IMR-90 (cell line): ENCODE results near the gene TFAP2A. TPM values are rescaled to one million over a fixed set of nuclear protein-coding genes. Genes with fewer than 3 reads are reported as not detected.

Experiments used
- ATAC-seq: fragments of 200-7000 bp; cut with Tn5 transposase; 2 replicates; pipeline ENCODE4 v1.9.1; 2020; ENCODE audit warnings: low read depth, mild to moderate bottlenecking, moderate library complexity
- BruUV-seq: library from RNA; stranded (reverse); fragments of 400-500 nt; replicated peaks from 2 replicates; lab custom pipeline; 2021; lab: Mats Ljungman, UMichigan
- CTCF ChIA-PET: fragments of 300-600 bp; formaldehyde crosslinking; extraction: SDS; loops from one replicate; lab custom pipeline; 2021; ENCODE audit warnings: antibody characterized with exemption; lab: Yijun Ruan, JAX
- POLR2A ChIA-PET: fragments of 300-600 bp; sonication (Branson Sonifier 250); formaldehyde crosslinking; loops from one replicate; lab custom pipeline; 2022; ENCODE audit warnings: antibody characterized with exemption; ENCODE audit not compliant: unreplicated experiment; lab: Charles Lee
- DNase-seq: peaks from one replicate; pipeline ENCODE4 v3.0.0; 2013
- H2AFZ ChIP-seq: replicated peaks from 2 replicates; pipeline ENCODE3; 2013; ENCODE audit warnings: low read length, mild to moderate bottlenecking; ENCODE audit not compliant: poor library complexity
- H2AK5ac ChIP-seq: 2 replicates; pipeline ENCODE4 v1.6.1; 2013; ENCODE audit warnings: low read depth, low read length, inconsistent platforms
- H2AK9ac ChIP-seq: replicated peaks from 2 replicates; pipeline ENCODE3; 2013; ENCODE audit warnings: mild to moderate bottlenecking, low read depth, low read length, moderate library complexity; ENCODE audit not compliant: poor library complexity
- H2BK120ac ChIP-seq: 2 replicates; pipeline ENCODE4 v1.6.1; 2013; ENCODE audit warnings: low read depth, low read length, inconsistent platforms
- H2BK15ac ChIP-seq: 3 replicates; pipeline ENCODE4 v1.6.1; 2013; ENCODE audit warnings: low read depth, low read length, inconsistent platforms
- H2BK20ac ChIP-seq: 2 replicates; pipeline ENCODE4 v1.6.1; 2013; ENCODE audit warnings: low read depth, mild to moderate bottlenecking, inconsistent platforms, low read length, moderate library complexity
- H2BK5ac ChIP-seq: 2 replicates; pipeline ENCODE4 v1.6.1; 2013; ENCODE audit warnings: mild to moderate bottlenecking, low read depth, low read length, inconsistent platforms; ENCODE audit not compliant: poor library complexity, severe bottlenecking
- H3K14ac ChIP-seq: replicated peaks from 2 replicates; pipeline ENCODE4 v1.6.1; 2013; ENCODE audit warnings: low read depth, low read length, inconsistent platforms
- H3K18ac ChIP-seq: 2 replicates; pipeline ENCODE4 v1.6.1; 2013; ENCODE audit warnings: low read depth, low read length, control low read depth
- H3K23ac ChIP-seq: 2 replicates; pipeline ENCODE4 v1.6.1; 2013; ENCODE audit warnings: low read depth, low read length, inconsistent platforms
- H3K27ac ChIP-seq: 2 replicates; pipeline ENCODE4 v1.5.1; 2013; ENCODE audit warnings: mild to moderate bottlenecking, control low read depth, low read length; ENCODE audit not compliant: insufficient read depth
- H3K27me3 ChIP-seq: 2 replicates; pipeline ENCODE4 v1.6.1; 2013; ENCODE audit warnings: low read length; ENCODE audit not compliant: control insufficient read depth, insufficient read depth
- H3K36me3 ChIP-seq: 2 replicates; pipeline ENCODE4 v1.6.1; 2013; ENCODE audit warnings: low read length, mixed read lengths; ENCODE audit not compliant: control insufficient read depth, insufficient read depth
- H3K4ac ChIP-seq: 2 replicates; pipeline ENCODE4 v1.6.1; 2013; ENCODE audit warnings: low read depth, low read length, inconsistent platforms
- H3K4me1 ChIP-seq: 2 replicates; pipeline ENCODE4 v1.6.1; 2013; ENCODE audit warnings: low read length, mixed read lengths; ENCODE audit not compliant: control insufficient read depth, insufficient read depth
- H3K4me2 ChIP-seq: 2 replicates; pipeline ENCODE4 v1.6.1; 2013; ENCODE audit warnings: low read depth, mild to moderate bottlenecking, control low read depth, low read length, moderate library complexity
- H3K4me3 ChIP-seq: 2 replicates; pipeline ENCODE4 v1.5.1; 2013; ENCODE audit warnings: low read depth, mild to moderate bottlenecking, control low read depth, low read length, moderate library complexity; ENCODE audit not compliant: insufficient read depth
- H3K56ac ChIP-seq: 2 replicates; pipeline ENCODE4 v1.6.1; 2013; ENCODE audit warnings: low read length, inconsistent platforms; ENCODE audit not compliant: insufficient read depth; ENCODE audit errors: extremely low read depth
- H3K79me1 ChIP-seq, 2 experiments: 2 replicates each; pipeline ENCODE4 v1.6.1; 2013; ENCODE audit warnings: low read length in 2 of 2, inconsistent platforms in 1 of 2, low read depth in 1 of 2
- H3K9ac ChIP-seq: 2 replicates; pipeline ENCODE4 v1.6.1; 2013; ENCODE audit warnings: low read depth, low read length, control low read depth
- H3K9me1 ChIP-seq: 2 replicates; pipeline ENCODE4 v1.6.1; 2013; ENCODE audit warnings: low read length, inconsistent platforms; ENCODE audit not compliant: insufficient read depth
- H3K9me3 ChIP-seq: 2 replicates; pipeline ENCODE4 v1.6.1; 2013; ENCODE audit warnings: low read length; ENCODE audit not compliant: control insufficient read depth, insufficient read depth
- H4K20me1 ChIP-seq: 2 replicates; pipeline ENCODE4 v1.6.1; 2013; ENCODE audit warnings: low read length, inconsistent platforms; ENCODE audit not compliant: insufficient read depth
- H4K5ac ChIP-seq: 2 replicates; pipeline ENCODE4 v1.6.1; 2013; ENCODE audit warnings: mild to moderate bottlenecking, low read depth, low read length, control low read depth
- H4K8ac ChIP-seq, 2 experiments: 2 replicates each; pipeline ENCODE4 v1.6.1; 2013; ENCODE audit warnings: low read depth in 2 of 2, low read length in 2 of 2, control low read depth in 1 of 2, inconsistent platforms in 1 of 2
- H4K91ac ChIP-seq: 2 replicates; pipeline ENCODE4 v1.6.1; 2013; ENCODE audit warnings: low read depth, low read length, inconsistent platforms; ENCODE audit not compliant: insufficient read depth
- CEBPB ChIP-seq: IDR thresholded peaks from 2 replicates; pipeline ENCODE4 v1.6.1; 2012; ENCODE audit warnings: low read depth, low read length, improper control_type of control experiment
- CHD1 ChIP-seq: IDR thresholded peaks from 2 replicates; pipeline ENCODE4 v1.6.1; 2012; ENCODE audit warnings: low read depth, low read length, improper control_type of control experiment
- FOS ChIP-seq: fragments of 150-350 bp; IDR thresholded peaks from 2 replicates; pipeline ENCODE4 v1.6.1; 2016; ENCODE audit warnings: low read depth, low read length
- MAFK ChIP-seq: IDR thresholded peaks from 2 replicates; pipeline ENCODE4 v1.6.1; 2012; ENCODE audit warnings: low read depth, low read length, improper control_type of control experiment
- MAZ ChIP-seq: IDR thresholded peaks from 2 replicates; pipeline ENCODE4 v1.6.1; 2012; ENCODE audit warnings: low read depth, mild to moderate bottlenecking, low read length, improper control_type of control experiment, moderate library complexity, borderline replicate concordance
- MXI1 ChIP-seq: IDR thresholded peaks from 2 replicates; pipeline ENCODE4 v1.6.1; 2012; ENCODE audit warnings: low read depth, mild to moderate bottlenecking, low read length, moderate library complexity, borderline replicate concordance
- POLR2A ChIP-seq: IDR thresholded peaks from 2 replicates; pipeline ENCODE4 v1.6.1; 2012; ENCODE audit warnings: mild to moderate bottlenecking, low read depth, low read length
- RAD21 ChIP-seq: IDR thresholded peaks from 2 replicates; pipeline ENCODE4 v1.6.1; 2012; ENCODE audit warnings: low read length, improper control_type of control experiment
- RCOR1 ChIP-seq: IDR thresholded peaks from 2 replicates; pipeline ENCODE4 v1.6.1; 2012; ENCODE audit warnings: mild to moderate bottlenecking, low read length, improper control_type of control experiment; ENCODE audit not compliant: insufficient replicate concordance
- RFX5 ChIP-seq: IDR thresholded peaks from 2 replicates; pipeline ENCODE4 v1.8.0; 2012; ENCODE audit warnings: low read depth, mild to moderate bottlenecking, low read length, moderate library complexity
- SMC3 ChIP-seq: fragments of 150-350 bp; IDR thresholded peaks from 2 replicates; pipeline ENCODE4 v1.6.1; 2016; ENCODE audit warnings: low read depth, mild to moderate bottlenecking, antibody characterized with exemption, low read length, moderate library complexity
- WGBS, 2 experiments: methylation state at CpG; one replicate each; pipeline versions ENCODE4 v1.1.5 to v1.1.7; 2013; ENCODE audit warnings: missing lambda C conversion rate in 2 of 2; ENCODE audit not compliant: insufficient read length in 1 of 2; ENCODE audit errors: extremely low coverage in 2 of 2; 5-methylcytosine and 5-hydroxymethylcytosine counted together
- dilution Hi-C: fragments of 300-500 bp; cut with HindIII; formaldehyde crosslinking; loops from one replicate; pipeline ENCODE4 v1.14.3; 2018; ENCODE audit warnings: low sequenced_read_pairs; ENCODE audit not compliant: unreplicated experiment
- in situ Hi-C: fragments of 300-500 bp; cut with MboI; formaldehyde crosslinking; loops from 3 replicates; pipeline ENCODE4 v1.14.3; 2019; ENCODE audit warnings: low sequenced_read_pairs, inconsistent platforms, mixed read lengths
- intact Hi-C: fragments of 100-400 bp; cut with micrococcal nuclease; formaldehyde crosslinking; loops from 2 replicates; pipeline ENCODE4 v1.10.0; 2022
- polyA plus RNA-seq, 3 experiments: library from polyadenylated mRNA; depleted of rRNA; stranded (reverse); fragments of >200 nt; gene quantifications; 2 replicates each; pipeline ENCODE4 v1.2.3, GENCODE V29; 2012; ENCODE audit warnings: low replicate concordance in 1 of 3
- total RNA-seq: library from RNA; depleted of rRNA; stranded (reverse); fragments of >200 nt; gene quantifications from 2 replicates; pipeline ENCODE4 v1.2.3, GENCODE V29; 2012
- TF ChIP-seq, protein P1 (sequence below): fragments of 150-350 bp; IDR thresholded peaks from 2 replicates; pipeline ENCODE4 v1.6.1; 2017; ENCODE audit warnings: mild to moderate bottlenecking, antibody characterized with exemption, low read length, low read depth
- TF ChIP-seq, protein P2 (sequence below): conservative IDR thresholded peaks from 2 replicates; pipeline ENCODE4 v1.5.1; 2012; ENCODE audit warnings: mild to moderate bottlenecking, low read depth, low read length, improper control_type of control experiment

TFAP2A gene
- total and polyA plus RNA-seq, 2 of the 4 experiments (the other 2 are of a cell fraction), result 0.72 to 7.1 TPM

DNA sequence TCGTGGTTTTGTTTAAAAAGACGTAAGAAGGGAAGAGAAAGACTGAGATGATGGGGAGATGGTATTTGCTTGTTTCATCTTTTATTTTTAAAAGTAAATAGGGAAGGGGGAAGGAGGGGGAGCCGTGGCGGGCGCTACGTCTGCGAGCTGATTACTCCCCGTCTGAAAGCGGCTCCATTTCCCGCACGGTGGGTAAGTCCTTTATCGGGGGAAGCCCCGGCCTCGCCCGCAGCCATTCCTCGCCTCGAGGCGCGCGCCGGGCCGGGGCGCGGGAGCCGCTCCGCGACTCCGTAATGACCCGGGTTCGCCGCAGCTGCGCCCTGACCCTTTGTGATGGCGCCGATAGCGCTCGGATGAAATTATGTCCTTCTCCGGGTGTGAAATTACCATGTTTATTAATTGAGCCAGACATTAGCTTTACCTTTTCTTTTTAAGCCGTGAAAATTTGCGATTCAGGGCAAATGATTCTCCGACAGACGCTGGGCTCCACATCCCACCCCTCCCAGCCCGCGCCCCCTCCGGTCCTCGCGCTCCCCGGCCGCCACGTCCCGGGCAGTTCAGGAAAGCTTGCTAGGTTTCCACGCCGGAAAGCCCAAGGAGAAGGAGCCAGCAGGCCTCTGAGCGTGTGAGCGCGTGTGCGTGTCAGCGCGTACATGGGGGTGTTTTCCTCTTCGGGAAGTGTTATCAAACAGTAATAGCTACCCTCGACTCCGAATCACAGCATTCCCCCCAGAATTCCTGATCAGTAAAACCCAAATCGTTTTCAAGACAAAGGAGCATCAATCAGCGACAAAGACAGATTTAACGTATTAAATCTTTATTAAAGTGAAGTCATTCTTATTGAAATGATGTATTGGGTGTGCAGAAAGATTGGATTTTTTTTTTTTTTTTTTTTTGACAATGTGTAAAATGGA is 30.0 kb downstream of the TFAP2A start:
- Histone ChIP-seq H3K9me3 (peaks cover 1% of the 10 kb centered on the region), H2BK5ac (no peak overlapping the region), H3K14ac (no peak overlapping the region), H3K27ac (no peak overlapping the region), H4K20me1 (no peaks in the 10 kb centered on the region), H3K9ac (no peak overlapping the region), H3K79me1 (no peaks in the 10 kb centered on the region), H3K9me1 (no peaks in the 10 kb centered on the region), H2AK5ac (no peak overlapping the region), H4K5ac (no peak overlapping the region), H4K91ac (no peak overlapping the region), H2BK120ac (no peak overlapping the region), H3K36me3 (no peaks in the 10 kb centered on the region), H3K23ac (no peak overlapping the region), H3K27me3 (peaks cover 85% of the 10 kb centered on the region), H3K4ac (no peak overlapping the region), H4K8ac (no peak overlapping the region), H3K18ac (no peak overlapping the region), H2AFZ (peak overlapping the region; percentile 2), H3K56ac (no peak overlapping the region), H3K4me3 (no peak overlapping the region), H2BK15ac (no peak overlapping the region), H2BK20ac (no peak overlapping the region), H3K4me2 (no peak overlapping the region), H2AK9ac (no peak overlapping the region), H3K4me1 (no peaks in the 10 kb centered on the region)
- intact Hi-C loops (no loop called here), dilution Hi-C loops (no loop called here), in situ Hi-C loops (no loop called here)
- ATAC-seq (no peak), DNase-seq (no peak)
- WGBS, 2 experiments, result no CpG with 5 or more reads among the region's 64 CpGs
- no peak for TF ChIP-seq FOS
- no peak for TF ChIP-seq RCOR1
- no peak for TF ChIP-seq MAFK
- TF ChIP-seq RAD21, result no peak
- no peak for TF ChIP-seq POLR2A
- no peak for TF ChIP-seq RFX5
- no peak for TF ChIP-seq CEBPB
- TF ChIP-seq CHD1, result no peak
- TF ChIP-seq, protein P1, sequence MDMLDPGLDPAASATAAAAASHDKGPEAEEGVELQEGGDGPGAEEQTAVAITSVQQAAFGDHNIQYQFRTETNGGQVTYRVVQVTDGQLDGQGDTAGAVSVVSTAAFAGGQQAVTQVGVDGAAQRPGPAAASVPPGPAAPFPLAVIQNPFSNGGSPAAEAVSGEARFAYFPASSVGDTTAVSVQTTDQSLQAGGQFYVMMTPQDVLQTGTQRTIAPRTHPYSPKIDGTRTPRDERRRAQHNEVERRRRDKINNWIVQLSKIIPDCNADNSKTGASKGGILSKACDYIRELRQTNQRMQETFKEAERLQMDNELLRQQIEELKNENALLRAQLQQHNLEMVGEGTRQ, result no peak
- TF ChIP-seq SMC3, result no peak
- TF ChIP-seq, protein P2, sequence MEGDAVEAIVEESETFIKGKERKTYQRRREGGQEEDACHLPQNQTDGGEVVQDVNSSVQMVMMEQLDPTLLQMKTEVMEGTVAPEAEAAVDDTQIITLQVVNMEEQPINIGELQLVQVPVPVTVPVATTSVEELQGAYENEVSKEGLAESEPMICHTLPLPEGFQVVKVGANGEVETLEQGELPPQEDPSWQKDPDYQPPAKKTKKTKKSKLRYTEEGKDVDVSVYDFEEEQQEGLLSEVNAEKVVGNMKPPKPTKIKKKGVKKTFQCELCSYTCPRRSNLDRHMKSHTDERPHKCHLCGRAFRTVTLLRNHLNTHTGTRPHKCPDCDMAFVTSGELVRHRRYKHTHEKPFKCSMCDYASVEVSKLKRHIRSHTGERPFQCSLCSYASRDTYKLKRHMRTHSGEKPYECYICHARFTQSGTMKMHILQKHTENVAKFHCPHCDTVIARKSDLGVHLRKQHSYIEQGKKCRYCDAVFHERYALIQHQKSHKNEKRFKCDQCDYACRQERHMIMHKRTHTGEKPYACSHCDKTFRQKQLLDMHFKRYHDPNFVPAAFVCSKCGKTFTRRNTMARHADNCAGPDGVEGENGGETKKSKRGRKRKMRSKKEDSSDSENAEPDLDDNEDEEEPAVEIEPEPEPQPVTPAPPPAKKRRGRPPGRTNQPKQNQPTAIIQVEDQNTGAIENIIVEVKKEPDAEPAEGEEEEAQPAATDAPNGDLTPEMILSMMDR, result no peak
- TF ChIP-seq MXI1, result no peak
- no peak for TF ChIP-seq MAZ
- POLR2A ChIA-PET, result no interaction called here
- CTCF ChIA-PET, result interaction anchor here (1.2 kb wide), 1 partner anchor 245 kb away, joined by 3 read pairs; no protein-coding TSS in a partner anchor
- no TSS peak for BruUV-seq
